ENCODE data around the gene ITGAD. TPM values are rescaled to one million over a fixed set of nuclear protein-coding genes. Genes with fewer than 3 reads are reported as not detected.

Gene ITGAD
- total and polyA plus RNA-seq, 2 of the 13 experiments (the other 11 are each of a cell fraction or from before 2014, with no cell fraction given): not detected

- intact Hi-C loops (cut with micrococcal nuclease; ENCODE audit: unreplicated experiment) (no loop called here), in situ Hi-C loops (cut with HindIII; ENCODE audit: extremely low pct_ligation_motif_present, low pct_unique_long_range_greater_than_20kb) (no loop called here)
- Histone ChIP-seq H3K4me3 (replicated peaks in 1 of 3; ENCODE audit: insufficient read depth in 1 of 3, low read depth in 2 of 3, low read length in 3 of 3) (no peak overlapping the region), H3K4me1 (ENCODE audit: insufficient read depth, low read length) (no peaks in the 10 kb centered on the region), H3K27me3 (ENCODE audit: control insufficient read depth in 1 of 2, insufficient read depth in 2 of 2, low read length in 2 of 2) (peaks cover 3 to 65% of the 10 kb centered on the region in 2 experiments; a peak in 4 of 5 replicates), H3K4me2 (ENCODE audit: low read depth, low read length) (no peak overlapping the region), H4K20me1 (ENCODE audit: insufficient read depth, low read length) (no peaks in the 10 kb centered on the region), H3K9ac (ENCODE audit: insufficient read depth, low read depth, low read length) (no peak overlapping the region), H3K27ac (ENCODE audit: extremely low read length, insufficient read depth, low read length) (no peak overlapping the region), H3K36me3 (replicated peaks in 1 of 2; ENCODE audit: control insufficient read depth in 1 of 2, insufficient read depth in 2 of 2, low read length in 2 of 2) (no peaks in the 10 kb centered on the region), H3K9me3 (ENCODE audit: low read length) (no peaks in the 10 kb centered on the region), H2AFZ (ENCODE audit: low read length) (no peak overlapping the region), H3K79me2 (ENCODE audit: insufficient read depth, low read length) (no peaks in the 10 kb centered on the region)
- ChIA-PET POLR2A (no interaction called here), CTCF (ENCODE audit: low intra/inter-chr PET ratio, low total read pairs) (no interaction called here)
- FAIRE-seq (no peak), ATAC-seq (no peak), DNase-seq (ENCODE audit: low spot score) (no peak)
- no TSS peak for BruUV-seq (replicated peaks)
- WGBS (ENCODE audit: low lambda C conversion rate): 37% methylated on average over 5 of the region's 5 CpGs
- TF ChIP-seq, protein P1, sequence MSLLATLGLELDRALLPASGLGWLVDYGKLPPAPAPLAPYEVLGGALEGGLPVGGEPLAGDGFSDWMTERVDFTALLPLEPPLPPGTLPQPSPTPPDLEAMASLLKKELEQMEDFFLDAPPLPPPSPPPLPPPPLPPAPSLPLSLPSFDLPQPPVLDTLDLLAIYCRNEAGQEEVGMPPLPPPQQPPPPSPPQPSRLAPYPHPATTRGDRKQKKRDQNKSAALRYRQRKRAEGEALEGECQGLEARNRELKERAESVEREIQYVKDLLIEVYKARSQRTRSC (CRISPR knock-in tag; IDR thresholded peaks at IDR 0.05; ENCODE audit: low read depth): no peak
Observed at GRCh38 chr16:31413381-31413780, 20.2 kb downstream of the ITGAD start.

DNA sequence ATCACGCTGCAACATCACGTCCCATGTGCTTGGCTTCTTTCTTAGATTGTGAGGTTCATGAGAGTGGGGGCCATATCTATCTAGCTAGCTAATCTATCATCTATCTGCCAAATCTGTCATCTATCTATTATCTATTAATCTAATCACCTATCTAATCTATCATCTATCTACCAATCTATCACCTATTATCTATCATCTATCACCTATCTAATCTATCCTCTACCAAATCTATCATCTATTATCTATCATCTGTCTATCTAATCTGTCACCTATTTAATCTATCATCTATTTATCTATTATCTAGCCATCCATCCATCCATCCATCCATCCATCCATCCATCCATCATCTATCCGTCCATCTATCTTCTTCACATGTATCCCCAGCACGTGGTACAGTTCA, 20.8 kb downstream of the ITGAD start:
- BruUV-seq (replicated peaks): no TSS peak
- Histone ChIP-seq H3K79me2 (ENCODE audit: insufficient read depth, low read length) (no peaks in the 10 kb centered on the region), H3K9me3 (ENCODE audit: low read length) (no peaks in the 10 kb centered on the region), H2AFZ (ENCODE audit: low read length) (no peak overlapping the region), H3K4me2 (ENCODE audit: low read depth, low read length) (no peak overlapping the region), H3K4me3 (replicated peaks in 1 of 3; ENCODE audit: insufficient read depth in 1 of 3, low read depth in 2 of 3, low read length in 3 of 3) (no peak overlapping the region), H3K36me3 (replicated peaks in 1 of 2; ENCODE audit: control insufficient read depth in 1 of 2, insufficient read depth in 2 of 2, low read length in 2 of 2) (no peaks in the 10 kb centered on the region), H3K27me3 (ENCODE audit: control insufficient read depth in 1 of 2, insufficient read depth in 2 of 2, low read length in 2 of 2) (peaks cover 3 to 61% of the 10 kb centered on the region in 2 experiments; a peak in 4 of 5 replicates), H4K20me1 (ENCODE audit: insufficient read depth, low read length) (no peaks in the 10 kb centered on the region), H3K4me1 (ENCODE audit: insufficient read depth, low read length) (no peaks in the 10 kb centered on the region), H3K27ac (ENCODE audit: extremely low read length, insufficient read depth, low read length) (no peak overlapping the region), H3K9ac (ENCODE audit: insufficient read depth, low read depth, low read length) (no peak overlapping the region)
- ATAC-seq (no peak), FAIRE-seq (no peak), DNase-seq (ENCODE audit: low spot score) (no peak)
- in situ Hi-C loops (cut with HindIII; ENCODE audit: extremely low pct_ligation_motif_present, low pct_unique_long_range_greater_than_20kb): no loop called here
- ChIA-PET POLR2A (no interaction called here), CTCF (ENCODE audit: low intra/inter-chr PET ratio, low total read pairs) (no interaction called here)
- intact Hi-C loops (cut with micrococcal nuclease; ENCODE audit: unreplicated experiment): no loop called here
- TF ChIP-seq ZNF263 (CRISPR knock-in tag; IDR thresholded peaks at IDR 0.05): no peak
- TF ChIP-seq NFKB2 (CRISPR knock-in tag; IDR thresholded peaks at IDR 0.05; ENCODE audit: borderline replicate concordance): no peak
- TF ChIP-seq ZNF10 (CRISPR knock-in tag; IDR thresholded peaks at IDR 0.05; ENCODE audit: borderline replicate concordance, low read depth): no peak
- TF ChIP-seq, protein P2, sequence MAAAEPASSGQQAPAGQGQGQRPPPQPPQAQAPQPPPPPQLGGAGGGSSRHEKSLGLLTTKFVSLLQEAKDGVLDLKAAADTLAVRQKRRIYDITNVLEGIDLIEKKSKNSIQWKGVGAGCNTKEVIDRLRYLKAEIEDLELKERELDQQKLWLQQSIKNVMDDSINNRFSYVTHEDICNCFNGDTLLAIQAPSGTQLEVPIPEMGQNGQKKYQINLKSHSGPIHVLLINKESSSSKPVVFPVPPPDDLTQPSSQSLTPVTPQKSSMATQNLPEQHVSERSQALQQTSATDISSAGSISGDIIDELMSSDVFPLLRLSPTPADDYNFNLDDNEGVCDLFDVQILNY (CRISPR knock-in tag; conservative IDR thresholded peaks at IDR 0.05): no peak
- no peak for TF ChIP-seq CBFB (CRISPR knock-in tag; IDR thresholded peaks at IDR 0.05)
- TF ChIP-seq NCOA5 (CRISPR knock-in tag; IDR thresholded peaks at IDR 0.05): no peak
- TF ChIP-seq MATR3 (CRISPR knock-in tag; IDR thresholded peaks at IDR 0.05): no peak
- no peak for TF ChIP-seq TRIM22 (IDR thresholded peaks at IDR 0.05)
- TF ChIP-seq ZNF781 (CRISPR knock-in tag; IDR thresholded peaks at IDR 0.05; ENCODE audit: borderline replicate concordance, not compliant biosample characterization): no peak
- TF ChIP-seq GMEB2 (CRISPR knock-in tag; IDR thresholded peaks at IDR 0.05; ENCODE audit: low read depth): no peak
- TF ChIP-seq SAFB2 (CRISPR knock-in tag; IDR thresholded peaks at IDR 0.05; ENCODE audit: borderline replicate concordance, low read depth): no peak
- TF ChIP-seq ZNF224 (CRISPR knock-in tag; IDR thresholded peaks at IDR 0.05): no peak
- 2% methylated on average over 4 of the region's 4 CpGs for WGBS (ENCODE audit: low lambda C conversion rate)

Measured in HepG2 (cell line).